HCT116 (cell line): ENCODE measurements around the gene GABPA.

Experiments
- CEBPB ChIP-seq: IDR thresholded peaks from 2 replicates; pipeline ENCODE4 v1.6.1; 2012; ENCODE audit warnings: low read depth
- EZH2 ChIP-seq: fragments of 200-600 bp; sonication (generic); IDR thresholded peaks from 2 replicates; pipeline ENCODE4 v1.6.1; 2017; ENCODE audit warnings: antibody characterized with exemption, mixed run types
- POLR2A ChIP-seq: IDR thresholded peaks from 2 replicates; pipeline ENCODE4 v1.7.0; 2011; ENCODE audit warnings: borderline replicate concordance; ENCODE audit not compliant: insufficient read depth, insufficient read length; ENCODE audit errors: extremely low read depth
- SP1 ChIP-seq: IDR thresholded peaks from 2 replicates; pipeline ENCODE4 v1.6.1; 2012; ENCODE audit warnings: low read depth
- YY1 ChIP-seq: IDR thresholded peaks from 2 replicates; pipeline ENCODE4 v1.6.1; 2011; ENCODE audit warnings: low read length, low read depth, moderate library complexity, mild to moderate bottlenecking; ENCODE audit not compliant: insufficient replicate concordance; ENCODE audit errors: extremely low read depth
- ZFX ChIP-seq: fragments of 450-650 bp; IDR thresholded peaks from 2 replicates; pipeline ENCODE4 v1.6.1; 2017
- ZNF274 ChIP-seq: fragments of 200-500 bp; sonication (Bioruptor generic); IDR thresholded peaks from 2 replicates; pipeline ENCODE4 v1.6.1; 2014; ENCODE audit warnings: mild to moderate bottlenecking, low read depth, low read length, inconsistent platforms
- TF ChIP-seq, protein P1 (sequence below), 3 experiments: fragments of 200-600 bp in 1 of 3; sonication (generic) in 1 of 3; IDR thresholded peaks in 2 of 3; conservative IDR thresholded peaks in 1 of 3; 2 replicates each; pipeline ENCODE4 v1.5.1; 2012 to 2017; ENCODE audit warnings: low read depth in 2 of 3, low read length in 2 of 3, antibody characterized with exemption in 1 of 3, borderline replicate concordance in 1 of 3, control low read depth in 1 of 3, mild to moderate bottlenecking in 1 of 3, mixed read lengths in 1 of 3, mixed run types in 1 of 3, moderate library complexity in 1 of 3; ENCODE audit not compliant: insufficient read depth in 1 of 3
- TF ChIP-seq, protein P2 (sequence below): IDR thresholded peaks from 2 replicates; pipeline ENCODE4 v1.6.1; 2012
- TF ChIP-seq, protein P3 (sequence below): IDR thresholded peaks from 2 replicates; pipeline ENCODE4 v1.6.1; 2012; ENCODE audit warnings: low read depth
- TF ChIP-seq, protein P4 (sequence below): IDR thresholded peaks from 2 replicates; pipeline ENCODE4 v1.6.1; 2011; ENCODE audit warnings: mild to moderate bottlenecking, low read length, moderate library complexity; ENCODE audit not compliant: insufficient replicate concordance; ENCODE audit errors: extremely low read depth

- TF ChIP-seq, protein P1, sequence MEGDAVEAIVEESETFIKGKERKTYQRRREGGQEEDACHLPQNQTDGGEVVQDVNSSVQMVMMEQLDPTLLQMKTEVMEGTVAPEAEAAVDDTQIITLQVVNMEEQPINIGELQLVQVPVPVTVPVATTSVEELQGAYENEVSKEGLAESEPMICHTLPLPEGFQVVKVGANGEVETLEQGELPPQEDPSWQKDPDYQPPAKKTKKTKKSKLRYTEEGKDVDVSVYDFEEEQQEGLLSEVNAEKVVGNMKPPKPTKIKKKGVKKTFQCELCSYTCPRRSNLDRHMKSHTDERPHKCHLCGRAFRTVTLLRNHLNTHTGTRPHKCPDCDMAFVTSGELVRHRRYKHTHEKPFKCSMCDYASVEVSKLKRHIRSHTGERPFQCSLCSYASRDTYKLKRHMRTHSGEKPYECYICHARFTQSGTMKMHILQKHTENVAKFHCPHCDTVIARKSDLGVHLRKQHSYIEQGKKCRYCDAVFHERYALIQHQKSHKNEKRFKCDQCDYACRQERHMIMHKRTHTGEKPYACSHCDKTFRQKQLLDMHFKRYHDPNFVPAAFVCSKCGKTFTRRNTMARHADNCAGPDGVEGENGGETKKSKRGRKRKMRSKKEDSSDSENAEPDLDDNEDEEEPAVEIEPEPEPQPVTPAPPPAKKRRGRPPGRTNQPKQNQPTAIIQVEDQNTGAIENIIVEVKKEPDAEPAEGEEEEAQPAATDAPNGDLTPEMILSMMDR (IDR thresholded peaks at IDR 0.05 in 2 of 3, conservative IDR thresholded peaks at IDR 0.05 in 1 of 3; ENCODE audit: borderline replicate concordance in 1 of 3, insufficient read depth in 1 of 3, low read depth in 2 of 3, low read length in 2 of 3): no peak
- TF ChIP-seq SP1 (no peak), YY1 (no peak), EZH2 (no peak), POLR2A (no peak), ZFX (no peak), ZNF274 (no peak), CEBPB (no peak)
- TF ChIP-seq, protein P2, sequence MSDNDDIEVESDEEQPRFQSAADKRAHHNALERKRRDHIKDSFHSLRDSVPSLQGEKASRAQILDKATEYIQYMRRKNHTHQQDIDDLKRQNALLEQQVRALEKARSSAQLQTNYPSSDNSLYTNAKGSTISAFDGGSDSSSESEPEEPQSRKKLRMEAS: no peak
- TF ChIP-seq, protein P3, sequence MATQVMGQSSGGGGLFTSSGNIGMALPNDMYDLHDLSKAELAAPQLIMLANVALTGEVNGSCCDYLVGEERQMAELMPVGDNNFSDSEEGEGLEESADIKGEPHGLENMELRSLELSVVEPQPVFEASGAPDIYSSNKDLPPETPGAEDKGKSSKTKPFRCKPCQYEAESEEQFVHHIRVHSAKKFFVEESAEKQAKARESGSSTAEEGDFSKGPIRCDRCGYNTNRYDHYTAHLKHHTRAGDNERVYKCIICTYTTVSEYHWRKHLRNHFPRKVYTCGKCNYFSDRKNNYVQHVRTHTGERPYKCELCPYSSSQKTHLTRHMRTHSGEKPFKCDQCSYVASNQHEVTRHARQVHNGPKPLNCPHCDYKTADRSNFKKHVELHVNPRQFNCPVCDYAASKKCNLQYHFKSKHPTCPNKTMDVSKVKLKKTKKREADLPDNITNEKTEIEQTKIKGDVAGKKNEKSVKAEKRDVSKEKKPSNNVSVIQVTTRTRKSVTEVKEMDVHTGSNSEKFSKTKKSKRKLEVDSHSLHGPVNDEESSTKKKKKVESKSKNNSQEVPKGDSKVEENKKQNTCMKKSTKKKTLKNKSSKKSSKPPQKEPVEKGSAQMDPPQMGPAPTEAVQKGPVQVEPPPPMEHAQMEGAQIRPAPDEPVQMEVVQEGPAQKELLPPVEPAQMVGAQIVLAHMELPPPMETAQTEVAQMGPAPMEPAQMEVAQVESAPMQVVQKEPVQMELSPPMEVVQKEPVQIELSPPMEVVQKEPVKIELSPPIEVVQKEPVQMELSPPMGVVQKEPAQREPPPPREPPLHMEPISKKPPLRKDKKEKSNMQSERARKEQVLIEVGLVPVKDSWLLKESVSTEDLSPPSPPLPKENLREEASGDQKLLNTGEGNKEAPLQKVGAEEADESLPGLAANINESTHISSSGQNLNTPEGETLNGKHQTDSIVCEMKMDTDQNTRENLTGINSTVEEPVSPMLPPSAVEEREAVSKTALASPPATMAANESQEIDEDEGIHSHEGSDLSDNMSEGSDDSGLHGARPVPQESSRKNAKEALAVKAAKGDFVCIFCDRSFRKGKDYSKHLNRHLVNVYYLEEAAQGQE: no peak
- TF ChIP-seq, protein P4, sequence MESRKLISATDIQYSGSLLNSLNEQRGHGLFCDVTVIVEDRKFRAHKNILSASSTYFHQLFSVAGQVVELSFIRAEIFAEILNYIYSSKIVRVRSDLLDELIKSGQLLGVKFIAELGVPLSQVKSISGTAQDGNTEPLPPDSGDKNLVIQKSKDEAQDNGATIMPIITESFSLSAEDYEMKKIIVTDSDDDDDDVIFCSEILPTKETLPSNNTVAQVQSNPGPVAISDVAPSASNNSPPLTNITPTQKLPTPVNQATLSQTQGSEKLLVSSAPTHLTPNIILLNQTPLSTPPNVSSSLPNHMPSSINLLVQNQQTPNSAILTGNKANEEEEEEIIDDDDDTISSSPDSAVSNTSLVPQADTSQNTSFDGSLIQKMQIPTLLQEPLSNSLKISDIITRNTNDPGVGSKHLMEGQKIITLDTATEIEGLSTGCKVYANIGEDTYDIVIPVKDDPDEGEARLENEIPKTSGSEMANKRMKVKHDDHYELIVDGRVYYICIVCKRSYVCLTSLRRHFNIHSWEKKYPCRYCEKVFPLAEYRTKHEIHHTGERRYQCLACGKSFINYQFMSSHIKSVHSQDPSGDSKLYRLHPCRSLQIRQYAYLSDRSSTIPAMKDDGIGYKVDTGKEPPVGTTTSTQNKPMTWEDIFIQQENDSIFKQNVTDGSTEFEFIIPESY: no peak
Observed at GRCh38 chr21:25750085-25750484, 15.3 kb downstream of the GABPA start.
